Keratinocyte (primary cell): ENCODE measurements around the gene RPL26. TPM values are rescaled to one million over a fixed set of nuclear protein-coding genes. Genes with fewer than 3 reads are reported as not detected.

ENCODE experiments used
- DNase-seq: peaks from one replicate; pipeline ENCODE4 v3.0.0-alpha.2; 2011; ENCODE audit warnings: low read depth, missing footprints, low spot score
- FAIRE-seq: peaks from 2 replicates; lab custom pipeline; 2011; peaks lifted over from hg19 to GRCh38; lab: Jason Lieb, UNC
- H2AFZ ChIP-seq: 2 replicates; pipeline ENCODE4 v1.6.0; 2012; ENCODE audit warnings: low read length, control low read depth, inconsistent platforms; ENCODE audit not compliant: control insufficient read depth
- H3K27ac ChIP-seq: 2 replicates; pipeline ENCODE4 v1.5.1; 2011; ENCODE audit warnings: low read length; ENCODE audit not compliant: control insufficient read depth, insufficient read depth
- H3K27me3 ChIP-seq: 3 replicates; pipeline ENCODE4 v1.6.0; 2011; ENCODE audit warnings: low read length; ENCODE audit not compliant: control insufficient read depth, insufficient read depth; ENCODE audit errors: extremely low read depth
- H3K36me3 ChIP-seq, 2 experiments: 2 replicates in 1 of 2; 3 replicates in 1 of 2; pipeline ENCODE4 v1.5.1; 2011; ENCODE audit warnings: low read length in 2 of 2, mild to moderate bottlenecking in 1 of 2; ENCODE audit not compliant: control insufficient read depth in 2 of 2, insufficient read depth in 2 of 2; ENCODE audit errors: extremely low read depth in 1 of 2
- H3K4me1 ChIP-seq: 3 replicates; pipeline ENCODE4 v1.5.1; 2011; ENCODE audit warnings: low read length; ENCODE audit not compliant: control insufficient read depth, insufficient read depth; ENCODE audit errors: extremely low read depth
- H3K4me2 ChIP-seq: 3 replicates; pipeline ENCODE4 v1.6.0; 2011; ENCODE audit warnings: low read depth, low read length; ENCODE audit not compliant: control insufficient read depth, insufficient read depth; ENCODE audit errors: extremely low read depth
- H3K4me3 ChIP-seq, 3 experiments: fragments of 200-600 bp in 1 of 3; sonication (generic) in 1 of 3; 2 replicates in 2 of 3; 3 replicates in 1 of 3; pipeline ENCODE4 v1.5.1; 2011 to 2016; ENCODE audit warnings: low read length in 3 of 3, mild to moderate bottlenecking in 3 of 3, control low read depth in 2 of 3, inconsistent platforms in 1 of 3, low read depth in 1 of 3, mixed read lengths in 1 of 3, mixed run types in 1 of 3, moderate library complexity in 1 of 3; ENCODE audit not compliant: control insufficient read depth in 2 of 3, insufficient read depth in 2 of 3; ENCODE audit errors: extremely low read depth in 1 of 3
- H3K79me2 ChIP-seq: 2 replicates; pipeline ENCODE4 v1.6.0; 2012; ENCODE audit warnings: low read length; ENCODE audit not compliant: control insufficient read depth, insufficient read depth
- H3K9ac ChIP-seq: 3 replicates; pipeline ENCODE4 v1.6.0; 2011; ENCODE audit warnings: low read length; ENCODE audit not compliant: control insufficient read depth, insufficient read depth; ENCODE audit errors: extremely low read depth
- H3K9me1 ChIP-seq: 3 replicates; pipeline ENCODE4 v1.6.0; 2011; ENCODE audit warnings: low read length; ENCODE audit not compliant: control insufficient read depth, insufficient read depth; ENCODE audit errors: extremely low read depth
- H3K9me3 ChIP-seq: 2 replicates; pipeline ENCODE4 v1.5.1; 2012; ENCODE audit warnings: low read depth, low read length; ENCODE audit not compliant: control insufficient read depth
- H4K20me1 ChIP-seq: 3 replicates; pipeline ENCODE4 v1.6.0; 2011; ENCODE audit warnings: low read length; ENCODE audit not compliant: control insufficient read depth, insufficient read depth; ENCODE audit errors: extremely low read depth
- CTCF ChIP-seq, 3 experiments: IDR thresholded peaks in 1 of 3; conservative IDR thresholded peaks in 1 of 3; optimal IDR thresholded peaks in 1 of 3; 2 replicates in 2 of 3; 3 replicates in 1 of 3; pipeline versions ENCODE3 to v1.5.1; 2011; ENCODE audit warnings: low read length in 3 of 3, mild to moderate bottlenecking in 3 of 3, moderate library complexity in 2 of 3, control low read depth in 1 of 3, inconsistent platforms in 1 of 3; ENCODE audit not compliant: insufficient read depth in 2 of 3; ENCODE audit errors: extremely low read depth in 1 of 3
- EZH2 ChIP-seq: IDR thresholded peaks from one replicate; pipeline ENCODE4 v1.6.1; 2012; ENCODE audit warnings: inconsistent platforms, mild to moderate bottlenecking, low read length, moderate library complexity
- dilution Hi-C: fragments of 300-500 bp; cut with MboI; formaldehyde crosslinking; loops from one replicate; pipeline ENCODE4 v1.7.0; 2020; ENCODE audit warnings: low sequenced_read_pairs; ENCODE audit not compliant: extremely low pct_ligation_motif_present
- polyA plus RNA-seq, 5 experiments: library from polyadenylated mRNA; depleted of rRNA in 3 of 5; stranded (reverse) in 3 of 5; stranded (forward) in 1 of 5; unstranded in 1 of 5; fragments of >200 nt; gene quantifications; 1 replicate in 1 of 5; 2 replicates in 3 of 5; 3 replicates in 1 of 5; pipeline versions ENCODE4 v1.2.1 to v1.2.3, GENCODE V29; 2011 to 2012; ENCODE audit warnings: missing spikeins in 2 of 5, low read depth in 1 of 5, low replicate concordance in 1 of 5

The RPL26 gene
- polyA plus RNA-seq, 1 donor (not counting 4 experiments of a cell fraction or from before 2014, with no cell fraction given): 5,909 TPM

GRCh38 chr17:8368193-8368592 lies 14.8 kb downstream of the RPL26 start:
- Histone ChIP-seq H3K9me3 (no peaks in the 10 kb centered on the region), H3K36me3 (peaks cover 0 to 2% of the 10 kb centered on the region in 2 experiments), H3K4me1 (no peaks in the 10 kb centered on the region), H2AFZ (no peak overlapping the region), H3K4me2 (no peak overlapping the region), H3K9me1 (no peaks in the 10 kb centered on the region), H3K27ac (no peak overlapping the region), H3K27me3 (no peaks in the 10 kb centered on the region), H3K4me3 (no peak overlapping the region), H4K20me1 (no peaks in the 10 kb centered on the region), H3K79me2 (no peaks in the 10 kb centered on the region), H3K9ac (no peak overlapping the region)
- TF ChIP-seq CTCF (optimal IDR thresholded peaks at IDR 0.05 in 1 of 3, IDR thresholded peaks at IDR 0.05 in 1 of 3, conservative IDR thresholded peaks at IDR 0.05 in 1 of 3; ENCODE audit: extremely low read depth in 1 of 3, insufficient read depth in 2 of 3, low read length in 3 of 3): no peak
- no peak for TF ChIP-seq EZH2
- no peak for DNase-seq
- dilution Hi-C loops: no loop called here
- FAIRE-seq: no peak

GRCh38 chr17:8366231-8366630 lies 16.8 kb downstream of the RPL26 start:
- no peaks in the 10 kb centered on the region for H3K9me3 ChIP-seq
- H3K27ac ChIP-seq: no peak overlapping the region
- no peaks in the 10 kb centered on the region for H3K27me3 ChIP-seq
- no peaks in the 10 kb centered on the region for H3K4me1 ChIP-seq
- no peak overlapping the region for H3K4me2 ChIP-seq
- H3K79me2 ChIP-seq: no peaks in the 10 kb centered on the region
- no peak overlapping the region for H3K4me3 ChIP-seq
- dilution Hi-C loops: no loop called here
- H2AFZ ChIP-seq: no peak overlapping the region
- DNase-seq: no peak
- no peaks in the 10 kb centered on the region for H4K20me1 ChIP-seq
- no peaks in the 10 kb centered on the region for H3K9me1 ChIP-seq
- FAIRE-seq: no peak
- TF ChIP-seq CTCF (optimal IDR thresholded peaks at IDR 0.05 in 1 of 3, IDR thresholded peaks at IDR 0.05 in 1 of 3, conservative IDR thresholded peaks at IDR 0.05 in 1 of 3; ENCODE audit: extremely low read depth in 1 of 3, insufficient read depth in 2 of 3, low read length in 3 of 3): no peak
- no peak for TF ChIP-seq EZH2
- no peak overlapping the region for H3K9ac ChIP-seq
- H3K36me3 ChIP-seq: peaks cover 0 to 2% of the 10 kb centered on the region in 2 experiments
